ENCODE data around the gene EPHB2. TPM values are rescaled to one million over a fixed set of nuclear protein-coding genes. Genes with fewer than 3 reads are reported as not detected.

EPHB2 gene
- polyA plus RNA-seq, 4 donors: 1.1 to 52.5 (median 15.8) TPM

- Histone ChIP-seq H3K36me3 (ENCODE audit: control insufficient read depth in 3 of 3, insufficient read depth in 2 of 3, low read depth in 1 of 3, low read length in 3 of 3) (peaks cover 0 to 46% (median 0%) of the 10 kb centered on the region in 3 donors), H3K27ac (ENCODE audit: low read depth in 1 of 3, low read length in 2 of 3) (no peak overlapping the region), H3K9me3 (ENCODE audit: control insufficient read depth in 2 of 2, insufficient read depth in 1 of 2, low read depth in 1 of 2, low read length in 1 of 2) (no peaks in the 10 kb centered on the region), H3K27me3 (ENCODE audit: control insufficient read depth in 3 of 3, insufficient read depth in 3 of 3, low read length in 3 of 3) (no peaks in the 10 kb centered on the region), H3K4me3 (ENCODE audit: low read depth in 1 of 3, low read length in 3 of 3) (no peak overlapping the region), H3K4me1 (ENCODE audit: control insufficient read depth in 3 of 3, insufficient read depth in 2 of 3, low read depth in 1 of 3, low read length in 2 of 3) (peaks cover 0 to 7% (median 0%) of the 10 kb centered on the region in 3 donors)
- DNase-seq (no peak), FAIRE-seq (no peak)
- 80 to 86% (median 85%) methylated on average over 9 of the region's 9 CpGs for WGBS, 3 donors
Measured at GRCh38 chr1:22767852-22768251, 57.2 kb downstream of the EPHB2 start.

- Histone ChIP-seq H3K4me1 (ENCODE audit: control insufficient read depth in 3 of 3, insufficient read depth in 2 of 3, low read depth in 1 of 3, low read length in 2 of 3) (no peaks in the 10 kb centered on the region), H3K27me3 (ENCODE audit: control insufficient read depth in 3 of 3, insufficient read depth in 3 of 3, low read length in 3 of 3) (no peaks in the 10 kb centered on the region), H3K27ac (ENCODE audit: low read depth in 1 of 3, low read length in 2 of 3) (no peak overlapping the region), H3K36me3 (ENCODE audit: control insufficient read depth in 3 of 3, insufficient read depth in 2 of 3, low read depth in 1 of 3, low read length in 3 of 3) (peaks cover 0 to 55% (median 0%) of the 10 kb centered on the region in 3 donors), H3K9me3 (ENCODE audit: control insufficient read depth in 2 of 2, insufficient read depth in 1 of 2, low read depth in 1 of 2, low read length in 1 of 2) (no peaks in the 10 kb centered on the region), H3K4me3 (ENCODE audit: low read depth in 1 of 3, low read length in 3 of 3) (no peak overlapping the region)
- 90 to 93% (median 92%) methylated on average over 6 of the region's 6 CpGs for WGBS, 3 donors
- FAIRE-seq: no peak
- no peak for DNase-seq
Measured at GRCh38 chr1:22769932-22770331, 59.3 kb downstream of the EPHB2 start.

- Histone ChIP-seq H3K27ac (ENCODE audit: low read depth in 1 of 3, low read length in 2 of 3) (no peak overlapping the region), H3K4me3 (ENCODE audit: low read depth in 1 of 3, low read length in 3 of 3) (no peak overlapping the region), H3K9me3 (ENCODE audit: control insufficient read depth in 2 of 2, insufficient read depth in 1 of 2, low read depth in 1 of 2, low read length in 1 of 2) (no peaks in the 10 kb centered on the region), H3K36me3 (ENCODE audit: control insufficient read depth in 3 of 3, insufficient read depth in 2 of 3, low read depth in 1 of 3, low read length in 3 of 3) (peaks cover 0 to 45% (median 0%) of the 10 kb centered on the region in 3 donors), H3K27me3 (ENCODE audit: control insufficient read depth in 3 of 3, insufficient read depth in 3 of 3, low read length in 3 of 3) (no peaks in the 10 kb centered on the region), H3K4me1 (ENCODE audit: control insufficient read depth in 3 of 3, insufficient read depth in 2 of 3, low read depth in 1 of 3, low read length in 2 of 3) (no peaks in the 10 kb centered on the region)
- FAIRE-seq: no peak
- no peak for DNase-seq
- WGBS, 3 donors: 64 to 86% (median 77%) methylated on average over 13 of the region's 13 CpGs
Measured at GRCh38 chr1:22772014-22772413, 61.4 kb downstream of the EPHB2 start.

- H3K27me3 ChIP-seq (ENCODE audit: control insufficient read depth in 3 of 3, insufficient read depth in 3 of 3, low read length in 3 of 3): no peaks in the 10 kb centered on the region
- H3K4me1 ChIP-seq (ENCODE audit: control insufficient read depth in 3 of 3, insufficient read depth in 2 of 3, low read depth in 1 of 3, low read length in 2 of 3): peaks cover 0 to 7% (median 3%) of the 10 kb centered on the region in 3 donors
- H3K4me3 ChIP-seq (ENCODE audit: low read depth in 1 of 3, low read length in 3 of 3): no peak overlapping the region
- no peak overlapping the region for H3K27ac ChIP-seq (ENCODE audit: low read depth in 1 of 3, low read length in 2 of 3)
- FAIRE-seq (no peak), DNase-seq (no peak)
- 41 to 54% (median 46%) methylated on average over 17 of the region's 17 CpGs for WGBS, 3 donors
- H3K9me3 ChIP-seq (ENCODE audit: control insufficient read depth in 2 of 2, insufficient read depth in 1 of 2, low read depth in 1 of 2, low read length in 1 of 2): no peaks in the 10 kb centered on the region
- peaks cover 0 to 39% (median 0%) of the 10 kb centered on the region in 3 donors for H3K36me3 ChIP-seq (ENCODE audit: control insufficient read depth in 3 of 3, insufficient read depth in 2 of 3, low read depth in 1 of 3, low read length in 3 of 3)
Measured at GRCh38 chr1:22773981-22774832, 63.6 kb downstream of the EPHB2 start.

GRCh38 chr1:22774833-22775182 lies 64.2 kb downstream of the EPHB2 start:
- Histone ChIP-seq H3K4me1 (ENCODE audit: control insufficient read depth in 3 of 3, insufficient read depth in 2 of 3, low read depth in 1 of 3, low read length in 2 of 3) (peaks cover 0 to 7% (median 3%) of the 10 kb centered on the region in 3 donors), H3K27ac (ENCODE audit: low read depth in 1 of 3, low read length in 2 of 3) (no peak overlapping the region), H3K36me3 (ENCODE audit: control insufficient read depth in 3 of 3, insufficient read depth in 2 of 3, low read depth in 1 of 3, low read length in 3 of 3) (peaks cover 0 to 43% (median 0%) of the 10 kb centered on the region in 3 donors), H3K9me3 (ENCODE audit: control insufficient read depth in 2 of 2, insufficient read depth in 1 of 2, low read depth in 1 of 2, low read length in 1 of 2) (no peaks in the 10 kb centered on the region), H3K4me3 (ENCODE audit: low read depth in 1 of 3, low read length in 3 of 3) (no peak overlapping the region), H3K27me3 (ENCODE audit: control insufficient read depth in 3 of 3, insufficient read depth in 3 of 3, low read length in 3 of 3) (no peaks in the 10 kb centered on the region)
- DNase-seq (no peak), FAIRE-seq (no peak)

- H3K27ac ChIP-seq (ENCODE audit: low read depth in 1 of 3, low read length in 2 of 3): no peak overlapping the region
- no peaks in the 10 kb centered on the region for H3K9me3 ChIP-seq (ENCODE audit: control insufficient read depth in 2 of 2, insufficient read depth in 1 of 2, low read depth in 1 of 2, low read length in 1 of 2)
- no peak overlapping the region for H3K4me3 ChIP-seq (ENCODE audit: low read depth in 1 of 3, low read length in 3 of 3)
- H3K4me1 ChIP-seq (ENCODE audit: control insufficient read depth in 3 of 3, insufficient read depth in 2 of 3, low read depth in 1 of 3, low read length in 2 of 3): peaks cover 0 to 7% (median 3%) of the 10 kb centered on the region in 3 donors
- FAIRE-seq (no peak), DNase-seq (no peak)
- peaks cover 0 to 49% (median 0%) of the 10 kb centered on the region in 3 donors for H3K36me3 ChIP-seq (ENCODE audit: control insufficient read depth in 3 of 3, insufficient read depth in 2 of 3, low read depth in 1 of 3, low read length in 3 of 3)
- H3K27me3 ChIP-seq (ENCODE audit: control insufficient read depth in 3 of 3, insufficient read depth in 3 of 3, low read length in 3 of 3): no peaks in the 10 kb centered on the region
- WGBS, 3 donors: 52 to 58% (median 53%) methylated on average over 7 of the region's 7 CpGs
Measured at GRCh38 chr1:22775478-22775877, 64.8 kb downstream of the EPHB2 start.

GRCh38 chr1:22776035-22776613 lies 65.5 kb downstream of the EPHB2 start:
- H3K4me3 ChIP-seq (ENCODE audit: low read depth in 1 of 3, low read length in 3 of 3): no peak overlapping the region
- WGBS, 3 donors: 34 to 47% (median 44%) methylated on average over 10 of the region's 10 CpGs
- peaks cover 0 to 51% (median 0%) of the 10 kb centered on the region in 3 donors for H3K36me3 ChIP-seq (ENCODE audit: control insufficient read depth in 3 of 3, insufficient read depth in 2 of 3, low read depth in 1 of 3, low read length in 3 of 3)
- FAIRE-seq: no peak
- H3K27me3 ChIP-seq (ENCODE audit: control insufficient read depth in 3 of 3, insufficient read depth in 3 of 3, low read length in 3 of 3): no peaks in the 10 kb centered on the region
- DNase-seq: no peak
- H3K27ac ChIP-seq (ENCODE audit: low read depth in 1 of 3, low read length in 2 of 3): no peak overlapping the region
- H3K4me1 ChIP-seq (ENCODE audit: control insufficient read depth in 3 of 3, insufficient read depth in 2 of 3, low read depth in 1 of 3, low read length in 2 of 3): peaks cover 0 to 7% (median 3%) of the 10 kb centered on the region in 3 donors
- H3K9me3 ChIP-seq (ENCODE audit: control insufficient read depth in 2 of 2, insufficient read depth in 1 of 2, low read depth in 1 of 2, low read length in 1 of 2): no peaks in the 10 kb centered on the region

GRCh38 chr1:22777388-22778057 lies 66.9 kb downstream of the EPHB2 start:
- WGBS, 3 donors: 53 to 56% (median 53%) methylated on average over 7 of the region's 7 CpGs

More at GRCh38 chr1:22777388-22778057, 66.9 kb downstream of the EPHB2 start:
- FAIRE-seq: no peak
- H3K9me3 ChIP-seq (ENCODE audit: control insufficient read depth in 2 of 2, insufficient read depth in 1 of 2, low read depth in 1 of 2, low read length in 1 of 2): no peaks in the 10 kb centered on the region
- H3K4me1 ChIP-seq (ENCODE audit: control insufficient read depth in 3 of 3, insufficient read depth in 2 of 3, low read depth in 1 of 3, low read length in 2 of 3): peaks cover 0 to 7% (median 3%) of the 10 kb centered on the region in 3 donors
- no peak for DNase-seq
- H3K4me3 ChIP-seq (ENCODE audit: low read depth in 1 of 3, low read length in 3 of 3): no peak overlapping the region
- H3K36me3 ChIP-seq (ENCODE audit: control insufficient read depth in 3 of 3, insufficient read depth in 2 of 3, low read depth in 1 of 3, low read length in 3 of 3): peaks cover 0 to 48% (median 0%) of the 10 kb centered on the region in 3 donors
- no peak overlapping the region for H3K27ac ChIP-seq (ENCODE audit: low read depth in 1 of 3, low read length in 2 of 3)
- no peaks in the 10 kb centered on the region for H3K27me3 ChIP-seq (ENCODE audit: control insufficient read depth in 3 of 3, insufficient read depth in 3 of 3, low read length in 3 of 3)
